ENCODE measurements around the gene ALDH1A3. TPM values are rescaled to one million over a fixed set of nuclear protein-coding genes. Genes with fewer than 3 reads are reported as not detected.
A peak's percentile ranks its signal among the peaks of the same experiment; 100 is the strongest.

ALDH1A3 gene
- total RNA-seq, 2 experiments from 2014 or later: not detected

- H3K4me1 Mint-ChIP-seq: peaks cover 22% of the 10 kb centered on the region
- H3K27ac Mint-ChIP-seq: no peak within 1 kb of the TSS
- H3K4me3 Mint-ChIP-seq: peak within 1 kb of the TSS; percentile 72
- H3K36me3 Mint-ChIP-seq: no peaks in the 10 kb centered on the region
- peak; percentile 31 for DNase-seq
- peaks cover 61% of the 10 kb centered on the region for H3K27me3 Mint-ChIP-seq
- no peaks in the 10 kb centered on the region for H3K9me3 Mint-ChIP-seq
Observed at GRCh38 chr15:100918690-100919480, 39.3 kb downstream of the ALDH1A3 start, which contains the start of gene LRRK1. Gene LRRK1 (plus strand): TSS chr15:100919357. CDS start chr15:100924633, 5,276 bp downstream.

DNA sequence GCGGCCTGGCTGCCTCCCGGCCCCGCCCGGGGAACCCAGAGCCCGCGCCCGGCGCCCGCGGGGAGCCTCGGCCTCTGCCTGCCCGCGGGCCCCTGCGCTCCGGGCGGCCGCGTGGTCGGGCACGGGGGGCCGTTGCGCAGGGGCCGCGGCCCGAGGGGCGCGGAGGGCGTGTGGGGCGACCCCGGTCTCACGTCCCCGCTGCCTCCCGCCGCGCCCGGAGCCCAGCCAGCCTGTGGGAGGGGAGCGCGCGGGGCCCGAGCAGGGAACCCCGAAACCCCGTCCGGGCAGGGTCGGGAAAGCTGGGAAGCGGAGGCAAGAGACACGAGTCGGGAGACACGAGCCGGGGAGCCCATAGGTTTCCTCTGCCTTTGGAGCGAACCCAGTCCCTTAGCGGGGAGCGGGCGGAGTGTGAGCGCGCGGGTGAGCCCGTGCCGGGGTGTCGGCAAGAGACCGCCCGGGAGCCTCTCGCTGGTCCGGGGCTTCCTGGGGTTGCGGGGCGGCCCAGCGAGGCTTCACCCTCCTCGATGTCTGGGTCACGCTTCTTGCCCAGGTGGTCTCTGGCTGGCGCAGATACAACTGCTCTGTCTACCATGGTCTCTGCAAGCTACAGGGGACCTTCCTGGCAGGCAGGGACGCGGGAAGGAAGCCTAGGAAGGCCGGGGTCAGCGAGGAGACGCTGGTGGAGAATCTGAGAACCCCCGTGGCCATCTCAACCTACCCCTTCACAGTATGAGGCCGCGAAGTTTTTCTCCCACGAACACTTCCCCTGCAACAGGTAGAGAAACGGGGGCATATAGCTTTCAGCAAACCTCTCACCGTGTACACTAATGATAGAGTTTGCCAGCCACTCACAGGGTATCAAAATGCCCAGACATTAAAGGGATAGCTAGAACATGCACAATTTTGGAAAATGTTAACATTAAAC, 40.1 kb downstream of the ALDH1A3 start:
- peak overlapping the region; percentile 42 for H3K4me3 Mint-ChIP-seq
- no peak overlapping the region for H3K27ac Mint-ChIP-seq
- peaks cover 22% of the 10 kb centered on the region for H3K4me1 Mint-ChIP-seq
- no peaks in the 10 kb centered on the region for H3K9me3 Mint-ChIP-seq
- no peaks in the 10 kb centered on the region for H3K36me3 Mint-ChIP-seq
- peaks cover 59% of the 10 kb centered on the region for H3K27me3 Mint-ChIP-seq
- peak; percentile 22 for DNase-seq

DNA sequence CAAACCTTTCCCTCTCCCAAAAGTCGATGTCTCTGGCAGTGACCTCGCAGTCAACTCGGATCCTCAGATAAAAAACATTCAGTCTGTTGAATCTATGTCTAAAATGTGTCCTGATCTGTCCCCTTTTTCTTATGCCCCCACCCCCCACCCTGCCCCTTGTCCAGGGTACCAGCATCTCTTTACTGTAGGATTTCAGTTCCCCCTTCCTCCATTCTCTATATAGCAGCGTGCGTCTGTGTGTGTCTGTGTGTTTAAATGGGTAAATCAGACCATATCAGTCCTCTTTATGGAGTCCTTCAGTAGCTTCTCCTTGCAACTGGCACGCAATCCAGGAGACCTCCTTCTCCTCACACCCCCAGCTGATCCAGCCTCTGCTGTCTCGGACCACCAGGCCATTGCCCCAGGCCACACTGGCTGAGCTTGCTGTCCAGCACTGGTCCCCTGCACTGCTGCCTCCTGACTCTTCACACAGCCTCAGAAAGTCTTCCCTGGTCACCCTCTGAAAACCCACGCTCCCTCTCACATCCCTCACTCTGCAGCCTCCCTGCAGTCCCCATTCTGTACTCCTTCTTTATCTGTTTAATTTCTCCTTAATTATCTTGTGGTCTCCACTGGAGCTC, 41.0 kb downstream of the ALDH1A3 start:
- peak overlapping the region; percentile 30 for H3K4me3 Mint-ChIP-seq

GRCh38 chr15:100922192-100923040, 42.8 kb downstream of the ALDH1A3 start:
- DNase-seq: no peak

More for the DNA sequence above, 41.0 kb downstream of the ALDH1A3 start:
- no peak for DNase-seq
- Mint-ChIP-seq H3K27me3 (peaks cover 59% of the 10 kb centered on the region), H3K9me3 (no peaks in the 10 kb centered on the region), H3K36me3 (no peaks in the 10 kb centered on the region), H3K27ac (no peak overlapping the region), H3K4me1 (peaks cover 22% of the 10 kb centered on the region)

DNA sequence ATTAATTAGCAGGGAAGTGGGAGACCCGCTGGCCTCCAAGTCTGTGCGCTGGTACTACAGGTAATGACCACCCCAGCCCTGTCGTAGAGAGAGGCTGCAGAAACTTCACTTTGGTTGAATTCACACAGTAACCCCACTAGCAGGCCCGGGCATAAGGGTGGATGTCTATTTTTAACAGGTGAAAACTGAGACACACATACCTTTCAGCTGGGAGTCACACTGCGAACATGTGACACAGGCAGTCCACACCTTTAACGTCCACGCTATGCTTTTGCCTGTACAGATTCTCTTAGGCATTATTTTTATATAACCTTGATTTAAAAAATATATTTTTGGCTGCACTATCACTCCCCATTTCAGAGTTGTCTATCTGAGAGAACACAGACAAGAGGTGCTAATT, 43.4 kb downstream of the ALDH1A3 start:
- Mint-ChIP-seq H3K27me3 (peaks cover 44% of the 10 kb centered on the region), H3K36me3 (no peaks in the 10 kb centered on the region), H3K4me3 (no peak overlapping the region), H3K27ac (no peak overlapping the region), H3K9me3 (no peaks in the 10 kb centered on the region), H3K4me1 (peaks cover 21% of the 10 kb centered on the region)
- DNase-seq: no peak

More at GRCh38 chr15:100922192-100923040, 42.8 kb downstream of the ALDH1A3 start:
- peaks cover 22% of the 10 kb centered on the region for H3K4me1 Mint-ChIP-seq
- peaks cover 48% of the 10 kb centered on the region for H3K27me3 Mint-ChIP-seq
- no peaks in the 10 kb centered on the region for H3K9me3 Mint-ChIP-seq
- H3K4me3 Mint-ChIP-seq: peak overlapping the region; percentile 52
- H3K36me3 Mint-ChIP-seq: no peaks in the 10 kb centered on the region
- no peak overlapping the region for H3K27ac Mint-ChIP-seq

DNA sequence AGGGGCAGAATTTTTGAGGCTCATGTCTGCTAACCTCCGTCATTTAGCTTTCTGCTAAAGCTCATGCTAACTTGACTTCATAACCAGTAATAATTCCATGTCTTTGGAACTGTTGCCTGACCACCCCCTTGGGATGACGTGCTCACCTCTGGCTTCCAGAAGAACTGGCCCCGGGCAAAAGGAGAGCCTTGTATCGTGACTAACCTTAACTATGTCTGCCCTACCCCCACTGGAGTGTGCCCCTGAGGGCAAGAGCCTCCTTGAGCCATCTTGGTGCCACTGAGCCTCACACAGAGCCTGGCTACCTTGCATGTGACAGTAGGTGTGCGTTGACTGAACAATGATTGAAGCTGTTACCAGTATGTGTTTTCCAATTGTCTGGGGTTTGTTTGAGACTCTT, 44.3 kb downstream of the ALDH1A3 start:
- H3K4me1 Mint-ChIP-seq: peaks cover 13% of the 10 kb centered on the region
- no peaks in the 10 kb centered on the region for H3K9me3 Mint-ChIP-seq
- H3K4me3 Mint-ChIP-seq: no peak overlapping the region
- H3K36me3 Mint-ChIP-seq: no peaks in the 10 kb centered on the region
- H3K27ac Mint-ChIP-seq: no peak overlapping the region
- peaks cover 36% of the 10 kb centered on the region for H3K27me3 Mint-ChIP-seq
- no peak for DNase-seq

DNA sequence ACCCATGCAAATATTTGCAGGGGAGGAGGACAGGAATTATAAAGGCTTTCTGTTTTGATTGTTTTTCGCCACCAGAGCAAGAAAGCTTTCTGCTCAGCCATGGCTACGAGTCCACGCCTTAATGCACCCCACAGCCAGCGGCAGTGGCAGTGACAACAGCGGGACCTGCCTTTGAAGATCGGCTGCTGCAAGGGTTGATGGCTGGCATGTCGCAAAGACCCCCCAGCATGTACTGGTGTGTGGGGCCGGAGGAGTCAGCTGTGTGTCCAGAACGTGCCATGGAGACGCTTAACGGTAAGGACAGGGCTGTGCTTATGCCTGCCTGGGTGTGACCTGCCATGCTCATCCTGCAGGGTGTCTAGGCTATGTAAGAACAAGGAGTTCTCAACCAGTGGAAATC, 44.8 kb downstream of the ALDH1A3 start:
- peaks cover 36% of the 10 kb centered on the region for H3K27me3 Mint-ChIP-seq
- no peaks in the 10 kb centered on the region for H3K9me3 Mint-ChIP-seq
- DNase-seq: no peak
- H3K4me1 Mint-ChIP-seq: peaks cover 13% of the 10 kb centered on the region
- no peaks in the 10 kb centered on the region for H3K36me3 Mint-ChIP-seq
- no peak overlapping the region for H3K4me3 Mint-ChIP-seq
- no peak overlapping the region for H3K27ac Mint-ChIP-seq

GRCh38 chr15:100925480-100925879, 45.8 kb downstream of the ALDH1A3 start:
- peaks cover 28% of the 10 kb centered on the region for H3K27me3 Mint-ChIP-seq
- no peak overlapping the region for H3K27ac Mint-ChIP-seq
- no peak overlapping the region for H3K4me3 Mint-ChIP-seq
- H3K4me1 Mint-ChIP-seq: peaks cover 12% of the 10 kb centered on the region
- H3K36me3 Mint-ChIP-seq: no peaks in the 10 kb centered on the region
- DNase-seq: no peak
- no peaks in the 10 kb centered on the region for H3K9me3 Mint-ChIP-seq

- Mint-ChIP-seq H3K27me3 (peaks cover 20% of the 10 kb centered on the region), H3K27ac (no peak overlapping the region), H3K36me3 (no peaks in the 10 kb centered on the region), H3K9me3 (no peaks in the 10 kb centered on the region), H3K4me1 (peaks cover 10% of the 10 kb centered on the region), H3K4me3 (no peak overlapping the region)
- DNase-seq: no peak
Observed at GRCh38 chr15:100926258-100926657, 46.6 kb downstream of the ALDH1A3 start.

DNA sequence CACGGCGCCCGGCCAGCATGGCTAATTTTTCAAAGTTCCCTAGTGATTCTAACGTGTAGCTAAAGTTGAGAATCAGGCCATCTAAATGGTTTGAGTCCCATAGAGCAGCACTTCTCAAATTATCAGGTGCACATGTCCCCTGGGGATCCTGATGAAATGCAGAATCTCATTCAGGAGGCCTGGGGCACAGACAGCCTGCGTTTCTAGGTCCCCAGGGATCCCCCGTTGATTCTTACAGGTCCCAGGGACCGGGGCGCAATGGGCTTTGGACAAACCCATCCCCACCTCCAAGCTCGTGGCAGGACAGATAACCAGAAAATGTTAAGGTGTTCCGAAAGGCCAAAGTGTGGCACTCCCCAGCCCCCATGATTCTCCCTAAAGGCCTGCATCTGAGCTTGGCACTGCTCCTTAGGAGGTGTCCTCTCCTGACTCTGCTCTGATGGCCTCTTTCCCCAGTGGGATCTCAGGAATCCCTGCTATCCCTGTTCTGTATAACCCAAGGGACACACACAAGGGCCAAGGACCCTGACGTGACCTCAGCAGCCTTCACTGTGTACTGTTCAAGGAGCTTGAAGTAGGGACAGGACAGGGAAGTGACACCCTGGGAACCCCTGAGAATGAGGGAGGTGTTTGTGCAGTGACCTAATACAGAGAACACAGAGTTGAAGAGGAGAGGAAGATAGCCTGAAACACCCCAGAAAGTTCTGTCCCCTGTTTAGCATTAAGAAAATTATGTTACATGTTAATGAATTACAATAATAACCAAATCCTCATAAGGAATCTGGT, 47.5 kb downstream of the ALDH1A3 start:
- H3K27ac Mint-ChIP-seq: no peak overlapping the region
- no peaks in the 10 kb centered on the region for H3K36me3 Mint-ChIP-seq
- peaks cover 7% of the 10 kb centered on the region for H3K4me1 Mint-ChIP-seq
- peaks cover 13% of the 10 kb centered on the region for H3K27me3 Mint-ChIP-seq
- H3K9me3 Mint-ChIP-seq: no peaks in the 10 kb centered on the region
- H3K4me3 Mint-ChIP-seq: no peak overlapping the region
- DNase-seq: no peak

DNA sequence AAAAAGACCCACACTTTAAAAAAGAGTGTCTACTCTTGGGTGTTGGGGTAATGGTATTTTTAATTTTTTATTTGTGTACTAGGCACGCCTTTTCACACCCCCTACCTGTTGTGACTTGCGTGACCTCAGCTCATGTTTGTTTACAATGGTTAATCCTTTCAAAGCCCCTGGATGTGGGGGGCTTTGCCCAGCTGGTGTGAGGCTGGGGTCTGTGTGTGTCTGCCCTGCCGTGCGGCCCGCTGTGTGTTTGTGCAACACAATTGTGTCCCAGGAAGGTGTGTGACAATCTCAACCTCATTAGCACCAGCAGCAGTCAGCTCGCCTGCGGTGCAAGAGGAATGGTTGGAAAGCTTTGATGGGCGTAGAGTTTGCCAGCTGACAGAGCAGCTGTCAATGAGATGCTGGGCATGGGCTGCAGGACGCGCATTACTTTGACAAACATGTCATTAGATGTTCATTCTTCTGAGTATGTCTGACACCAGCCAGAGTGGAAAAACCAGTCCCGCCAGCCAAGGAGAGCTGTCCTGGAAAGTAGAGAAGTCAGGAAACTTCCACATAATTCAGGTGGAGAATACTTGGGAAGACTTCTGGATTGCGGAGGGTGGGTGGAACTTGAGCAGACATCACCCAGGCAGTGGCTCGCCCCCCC, 49.1 kb downstream of the ALDH1A3 start:
- no peaks in the 10 kb centered on the region for H3K4me1 Mint-ChIP-seq
- no peak overlapping the region for H3K4me3 Mint-ChIP-seq
- DNase-seq: no peak
- no peaks in the 10 kb centered on the region for H3K9me3 Mint-ChIP-seq
- no peaks in the 10 kb centered on the region for H3K36me3 Mint-ChIP-seq
- H3K27me3 Mint-ChIP-seq: peaks cover 4% of the 10 kb centered on the region
- no peak overlapping the region for H3K27ac Mint-ChIP-seq

- Mint-ChIP-seq H3K27me3 (no peaks in the 10 kb centered on the region), H3K4me1 (no peaks in the 10 kb centered on the region), H3K4me3 (no peak overlapping the region), H3K27ac (no peak overlapping the region), H3K36me3 (no peaks in the 10 kb centered on the region), H3K9me3 (no peaks in the 10 kb centered on the region)
- DNase-seq: no peak
Observed at GRCh38 chr15:100929641-100930042, 50.0 kb downstream of the ALDH1A3 start.

GRCh38 chr15:100930306-100930848, 50.7 kb downstream of the ALDH1A3 start:
- H3K4me3 Mint-ChIP-seq: no peak overlapping the region
- no peaks in the 10 kb centered on the region for H3K27me3 Mint-ChIP-seq
- H3K36me3 Mint-ChIP-seq: no peaks in the 10 kb centered on the region
- H3K27ac Mint-ChIP-seq: no peak overlapping the region
- DNase-seq: no peak
- no peaks in the 10 kb centered on the region for H3K4me1 Mint-ChIP-seq
- H3K9me3 Mint-ChIP-seq: no peaks in the 10 kb centered on the region
